ENCODE results near the gene FAM204A. TPM values are rescaled to one million over a fixed set of nuclear protein-coding genes. Genes with fewer than 3 reads are reported as not detected.

Gene FAM204A
- total and polyA plus RNA-seq, 11 donors = 21.8 to 75.1 (median 58.3) TPM

DNA sequence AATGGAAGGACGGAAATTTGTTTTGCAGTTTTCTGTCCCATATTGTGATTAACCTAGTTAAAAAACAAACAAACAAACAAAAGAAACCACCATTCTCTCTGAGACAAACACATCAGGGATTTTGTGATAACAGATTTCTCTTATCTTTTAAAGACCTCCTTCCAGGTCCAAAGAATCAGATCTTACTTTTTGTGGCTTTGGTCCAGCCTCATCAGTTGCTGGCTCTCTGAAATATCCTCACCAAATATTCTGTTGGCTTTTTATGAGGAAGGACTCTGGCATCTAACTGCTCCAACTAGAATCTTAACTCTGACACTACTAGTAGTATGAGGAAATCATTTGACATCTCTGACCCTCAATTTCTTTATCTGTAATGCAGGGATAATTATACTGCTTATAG, 4.8 kb downstream of the FAM204A start:
- no peak for DNase-seq
- no peak overlapping the region for H3K4me3 ChIP-seq
- no peak overlapping the region for H3K27ac ChIP-seq
- TF ChIP-seq POLR2A (IDR thresholded peaks at IDR 0.05) (no peak), CTCF (IDR thresholded peaks at IDR 0.05) (no peak)
- no peaks in the 10 kb centered on the region for H3K27me3 ChIP-seq
- ATAC-seq = no peak
- 73 to 86% (median 82%) methylated on average over 1 of the region's 1 CpG for WGBS, 4 donors
- peaks cover 0 to 54% (median 35%) of the 10 kb centered on the region in 9 donors for H3K36me3 ChIP-seq
- no peaks in the 10 kb centered on the region for H3K9me3 ChIP-seq
- peaks cover 0 to 57% (median 35%) of the 10 kb centered on the region in 12 donors for H3K4me1 ChIP-seq
- intact Hi-C loops (cut with DNase I) = loop anchor here in 1 of 10 donors (10.0 kb wide), 1 partner anchor 293 kb away; the partner anchor contains the start of gene RAB11FIP2

DNA sequence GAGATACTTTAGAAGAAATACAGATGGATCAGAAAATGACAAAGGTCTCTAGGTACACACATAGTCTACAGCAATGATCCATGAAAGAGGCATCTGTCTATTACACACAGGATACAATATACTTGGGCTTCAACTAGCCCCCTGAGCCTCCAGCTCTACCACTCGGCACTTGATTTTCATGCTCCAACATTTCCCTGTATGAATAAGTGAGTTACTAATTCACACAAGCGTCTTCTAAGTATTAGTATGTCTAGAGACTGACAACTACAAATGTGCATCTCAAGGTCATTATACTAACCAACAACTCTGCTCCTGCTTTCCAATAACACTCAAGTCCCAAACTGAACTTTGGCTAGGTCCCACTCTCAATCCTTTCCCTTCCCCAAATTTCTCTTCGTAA, 8.3 kb downstream of the FAM204A start:
- Histone ChIP-seq H3K4me1 (peaks cover 0 to 32% (median 12%) of the 10 kb centered on the region in 12 donors), H3K27ac (no peak overlapping the region), H3K36me3 (peaks cover 0 to 87% (median 66%) of the 10 kb centered on the region in 9 donors), H3K9me3 (no peaks in the 10 kb centered on the region), H3K4me3 (no peak overlapping the region), H3K27me3 (no peaks in the 10 kb centered on the region)
- ATAC-seq (no peak), DNase-seq (no peak)
- WGBS, 4 donors = 93 to 96% (median 94%) methylated on average over 3 of the region's 3 CpGs
- no peak for TF ChIP-seq POLR2A (IDR thresholded peaks at IDR 0.05)
- no peak for TF ChIP-seq CTCF (IDR thresholded peaks at IDR 0.05)
- intact Hi-C loops (cut with DNase I) = loop anchor here in 1 of 10 donors (10.0 kb wide), 1 partner anchor 289 kb away; the partner anchor contains the start of gene RAB11FIP2

DNA sequence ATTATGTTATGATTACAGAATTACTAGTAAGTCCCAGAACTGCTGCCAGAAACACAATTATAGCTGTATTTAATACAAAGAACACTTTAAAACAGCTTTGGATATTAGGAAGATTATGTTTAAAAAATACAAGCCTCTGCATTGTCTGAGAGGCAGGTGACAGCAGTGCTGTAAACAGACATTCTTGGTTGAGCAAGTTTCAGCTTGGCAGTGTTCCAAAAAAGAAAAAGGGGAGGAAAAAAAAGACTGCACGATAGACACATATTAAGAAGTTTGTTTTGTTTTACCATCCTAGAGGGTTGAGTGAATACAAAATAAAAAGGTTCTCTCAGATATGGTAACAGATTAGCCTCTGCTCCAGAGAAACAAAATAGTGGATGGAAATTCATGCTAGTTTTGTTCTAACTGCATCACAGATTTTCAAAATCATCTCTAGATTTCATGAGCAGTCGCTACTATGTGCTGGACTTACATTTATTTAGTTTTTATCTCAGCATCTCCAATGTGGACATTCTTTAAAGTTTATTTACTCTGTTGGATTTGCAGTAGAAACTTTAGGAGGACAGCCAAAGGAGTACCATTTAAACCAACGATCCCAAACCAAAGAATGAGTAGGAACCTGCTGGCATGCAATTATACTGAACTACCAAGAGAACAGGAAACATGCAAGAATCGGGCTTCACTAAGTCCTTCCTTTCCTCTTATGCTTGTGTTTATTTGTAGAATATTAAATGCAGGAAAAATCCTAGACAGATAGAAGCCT, 9.0 kb downstream of the FAM204A start:
- Histone ChIP-seq H3K4me3 (no peak overlapping the region), H3K9me3 (no peaks in the 10 kb centered on the region), H3K27me3 (no peaks in the 10 kb centered on the region), H3K36me3 (peaks cover 0 to 90% (median 73%) of the 10 kb centered on the region in 9 donors), H3K27ac (no peak overlapping the region), H3K4me1 (peaks cover 0 to 25% (median 7%) of the 10 kb centered on the region in 12 donors)
- DNase-seq (no peak), ATAC-seq (no peak)
- intact Hi-C loops (cut with DNase I) = loop anchor here in 1 of 10 donors (10.0 kb wide), 1 partner anchor 288 kb away; the partner anchor contains the start of gene RAB11FIP2
- TF ChIP-seq POLR2A (IDR thresholded peaks at IDR 0.05) (no peak), CTCF (IDR thresholded peaks at IDR 0.05) (no peak)
- 51 to 60% (median 54%) methylated on average over 4 of the region's 4 CpGs for WGBS, 4 donors

DNA sequence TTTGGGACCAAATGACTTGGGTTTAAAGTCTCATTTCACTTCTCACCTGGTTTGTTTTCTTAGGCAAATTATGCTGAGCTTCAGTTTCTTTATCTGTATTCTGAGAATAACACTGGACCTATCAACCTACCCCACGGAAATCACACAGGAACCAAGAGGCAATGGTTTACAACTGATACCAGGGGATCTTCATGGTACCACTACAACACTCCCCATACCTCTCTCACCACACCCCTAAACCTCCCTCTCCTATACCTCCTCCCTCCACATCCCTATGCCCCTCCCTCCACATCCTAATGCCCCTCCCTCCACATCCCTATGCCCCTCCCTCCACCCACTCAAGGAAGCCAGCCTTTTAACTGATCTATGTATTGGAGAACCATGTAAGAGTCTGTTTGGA, 9.9 kb downstream of the FAM204A start:
- H3K4me3 ChIP-seq = no peak overlapping the region
- H3K4me1 ChIP-seq = peaks cover 0 to 16% (median under 1%) of the 10 kb centered on the region in 12 donors
- no peaks in the 10 kb centered on the region for H3K27me3 ChIP-seq
- intact Hi-C loops (cut with DNase I) = loop anchor here in 1 of 10 donors (10.0 kb wide), 1 partner anchor 287 kb away; the partner anchor contains the start of gene RAB11FIP2
- H3K36me3 ChIP-seq = peaks cover 0 to 96% (median 82%) of the 10 kb centered on the region in 9 donors
- ATAC-seq = no peak
- H3K9me3 ChIP-seq = no peaks in the 10 kb centered on the region
- no peak for TF ChIP-seq CTCF (IDR thresholded peaks at IDR 0.05)
- TF ChIP-seq POLR2A (IDR thresholded peaks at IDR 0.05) = no peak
- DNase-seq = no peak
- H3K27ac ChIP-seq = no peak overlapping the region
- 78 to 100% (median 85%) methylated on average over 1 of the region's 1 CpG for WGBS, 4 donors

Data from heart left ventricle (tissue), 16 donors.